ENCODE measurements around the gene KATNAL1.

Gene KATNAL1

DNA sequence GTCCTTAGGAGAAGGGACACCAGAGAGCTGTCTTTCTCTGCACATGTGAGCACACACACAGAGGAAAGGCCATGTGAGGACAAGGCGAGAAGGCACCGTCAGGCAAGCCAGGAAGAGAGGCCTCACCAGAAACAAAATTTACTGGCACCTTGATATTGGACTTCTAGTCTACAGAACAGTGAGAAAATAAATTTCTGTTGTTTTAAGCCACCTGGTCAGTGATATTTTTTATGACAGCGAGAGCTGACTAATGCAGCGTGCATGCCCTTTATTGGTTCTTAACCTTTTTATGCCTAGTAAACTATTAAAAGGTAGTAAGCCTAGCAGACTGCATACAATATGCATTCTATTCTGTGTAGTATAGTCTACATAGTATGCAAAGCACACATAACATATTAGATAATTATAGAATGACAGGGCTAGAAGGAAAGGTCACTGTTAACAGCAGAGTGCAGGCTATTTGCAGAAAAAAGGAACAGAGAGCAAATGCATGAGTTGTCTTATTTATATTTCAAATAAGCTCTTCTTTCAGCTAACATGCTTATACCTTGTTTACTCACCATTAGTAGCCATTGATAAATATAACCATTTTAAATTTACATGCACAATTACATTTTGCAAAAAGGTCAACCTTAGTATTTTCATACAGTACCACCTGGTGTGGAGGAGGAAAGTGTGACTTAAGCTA, 25.2 kb upstream of the KATNAL1 start:
- no peak for DNase-seq (ENCODE audit: low read depth)

- DNase-seq (ENCODE audit: low read depth) = no peak
Observed at GRCh38 chr13:30331331-30331771, 24.0 kb upstream of the KATNAL1 start.

DNA sequence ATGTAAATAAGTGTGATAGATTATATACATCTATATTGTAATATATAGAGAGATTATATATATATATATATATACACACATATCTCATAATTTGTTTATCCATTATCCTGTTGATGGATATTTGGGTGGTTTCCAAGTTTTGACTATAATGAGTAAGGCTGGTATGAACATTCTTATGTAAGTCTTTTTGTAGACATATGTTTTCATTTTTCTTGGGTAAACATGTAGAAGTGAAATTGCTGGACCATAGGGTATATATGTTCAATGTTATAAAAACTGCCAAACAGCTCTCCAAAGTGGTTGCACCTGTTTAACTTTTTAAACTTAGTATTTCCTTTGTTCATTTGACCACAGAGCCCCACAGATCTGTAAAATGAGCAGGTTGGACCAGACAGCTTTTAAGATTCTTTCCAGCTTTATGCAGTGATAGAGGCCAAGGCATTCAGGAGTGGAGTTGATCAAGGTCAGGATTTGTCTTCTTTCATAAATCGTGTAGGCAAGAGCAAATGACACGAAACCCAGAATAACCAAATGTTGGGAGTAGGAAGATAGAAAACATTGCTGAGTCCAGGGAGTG, 21.7 kb upstream of the KATNAL1 start:
- no peak for DNase-seq (ENCODE audit: low read depth)

DNA sequence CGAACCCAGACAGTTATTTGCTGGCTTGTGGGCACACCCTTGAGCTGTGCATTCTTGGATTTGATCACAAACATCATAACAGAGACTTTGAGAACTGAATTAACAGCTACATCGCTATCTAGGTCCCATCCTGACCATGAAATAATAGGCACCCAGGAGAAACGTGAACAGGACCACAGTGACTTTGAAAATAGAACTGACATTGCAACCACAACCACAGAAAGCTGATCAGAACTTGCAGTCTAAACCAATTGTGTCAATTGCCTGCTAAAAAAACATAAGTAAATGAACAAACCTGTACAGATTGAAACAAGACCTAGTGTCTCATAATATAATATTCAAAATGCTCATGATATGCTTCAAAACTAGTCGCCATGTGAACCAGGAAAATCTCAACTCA, 18.3 kb upstream of the KATNAL1 start:
- DNase-seq (ENCODE audit: low read depth) = no peak

DNA sequence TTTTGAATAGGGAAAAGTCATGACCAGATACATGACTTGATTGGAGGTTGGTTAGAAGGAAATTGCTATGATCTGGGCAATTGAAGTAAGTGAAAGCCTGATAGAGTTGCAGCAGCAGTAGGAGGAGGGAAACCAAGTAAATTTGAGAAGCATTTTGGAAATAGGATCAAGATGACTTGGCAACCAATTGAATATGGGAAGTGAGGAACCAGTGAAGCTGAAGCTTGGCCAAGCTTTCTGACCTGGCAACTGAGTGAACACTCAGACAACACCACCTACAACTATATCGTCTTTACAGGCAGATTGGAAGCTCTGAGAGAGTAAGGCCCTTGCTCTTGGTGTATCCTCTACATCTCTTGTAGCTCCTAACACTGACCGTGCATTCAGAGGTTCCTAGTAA, 16.2 kb upstream of the KATNAL1 start:
- no peak for DNase-seq (ENCODE audit: low read depth)

GRCh38 chr13:30322428-30322827, 15.1 kb upstream of the KATNAL1 start:
- DNase-seq (ENCODE audit: low read depth) = no peak

DNA sequence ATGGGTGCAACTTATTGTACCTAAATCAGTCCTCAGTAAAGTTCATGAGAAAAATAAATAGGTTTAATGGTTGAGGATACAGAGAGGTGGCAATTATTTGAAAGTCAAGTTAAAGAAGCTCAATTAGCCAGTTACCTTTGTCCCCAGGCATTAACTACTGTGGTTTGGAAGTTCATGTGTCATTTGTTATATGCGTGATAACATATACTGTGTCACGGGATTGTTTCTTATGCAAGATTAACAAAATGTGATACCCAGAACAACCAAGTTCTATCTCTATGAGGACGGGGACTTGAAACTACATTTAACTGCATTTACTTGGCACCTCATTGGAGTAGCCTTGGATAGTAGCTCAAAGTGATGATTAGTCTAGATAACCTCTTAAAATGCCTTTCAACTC, 13.9 kb upstream of the KATNAL1 start:
- no peak for DNase-seq (ENCODE audit: low read depth)

DNA sequence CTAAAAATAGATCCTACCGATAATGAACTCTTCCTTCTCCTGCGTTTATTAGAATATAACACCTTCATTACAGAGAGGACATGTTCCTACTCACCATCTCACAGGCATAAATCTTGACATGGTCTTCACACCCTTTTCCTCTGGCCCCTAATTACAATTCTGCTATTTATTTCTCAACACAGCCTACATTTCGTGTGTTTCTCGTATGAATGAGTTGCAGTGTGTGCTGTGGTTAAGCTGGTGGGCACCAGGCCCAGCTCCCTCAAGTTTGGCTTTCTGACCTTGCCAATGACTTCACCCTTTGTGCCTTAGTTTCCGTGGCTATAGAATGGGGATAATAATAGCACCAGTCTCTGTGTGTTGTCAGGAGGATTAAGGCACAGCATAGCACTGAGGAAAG, 12.3 kb upstream of the KATNAL1 start:
- DNase-seq (ENCODE audit: low read depth) = no peak

DNA sequence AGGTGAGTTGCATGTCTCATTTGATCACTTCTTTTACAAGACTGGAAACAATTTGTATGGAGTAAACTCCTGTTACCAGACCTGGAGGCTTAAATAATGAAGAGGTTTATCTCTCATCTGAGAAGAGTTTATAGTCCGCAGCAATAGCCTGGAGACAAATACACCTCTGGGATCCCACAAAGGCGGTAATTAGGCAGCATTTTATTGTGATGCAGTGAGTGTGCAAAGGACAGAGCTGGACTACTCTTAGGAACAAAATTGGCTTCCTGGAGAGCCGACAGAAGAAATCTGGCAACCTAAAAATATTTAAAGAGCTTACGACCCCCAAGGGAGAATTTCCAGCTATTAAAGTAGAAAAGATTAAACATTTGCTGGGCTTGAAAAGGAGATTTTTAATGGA, 11.8 kb upstream of the KATNAL1 start:
- DNase-seq (ENCODE audit: low read depth) = no peak

DNA sequence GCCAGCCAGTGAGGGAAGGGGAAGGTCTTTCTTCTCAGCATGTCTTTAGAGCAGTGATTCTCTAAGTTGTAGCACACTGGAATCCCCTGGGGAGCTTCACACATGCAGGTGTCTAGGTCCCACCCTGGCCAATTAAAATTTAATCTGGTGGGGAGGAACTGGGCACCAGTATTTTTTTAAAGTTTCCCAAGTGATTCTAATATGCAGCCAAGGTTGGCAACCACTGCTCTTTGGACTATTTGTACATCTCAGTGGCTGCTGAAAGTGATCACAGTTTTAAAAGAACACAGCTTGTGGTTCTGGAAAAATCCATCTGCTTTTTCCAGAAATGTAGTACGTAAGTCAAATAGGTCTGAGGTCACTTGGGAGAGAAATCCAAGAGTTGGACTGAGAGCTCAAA, 10.7 kb upstream of the KATNAL1 start:
- DNase-seq (ENCODE audit: low read depth) = no peak

GRCh38 chr13:30314562-30314961, 7.2 kb upstream of the KATNAL1 start:
- DNase-seq (ENCODE audit: low read depth) = no peak

DNA sequence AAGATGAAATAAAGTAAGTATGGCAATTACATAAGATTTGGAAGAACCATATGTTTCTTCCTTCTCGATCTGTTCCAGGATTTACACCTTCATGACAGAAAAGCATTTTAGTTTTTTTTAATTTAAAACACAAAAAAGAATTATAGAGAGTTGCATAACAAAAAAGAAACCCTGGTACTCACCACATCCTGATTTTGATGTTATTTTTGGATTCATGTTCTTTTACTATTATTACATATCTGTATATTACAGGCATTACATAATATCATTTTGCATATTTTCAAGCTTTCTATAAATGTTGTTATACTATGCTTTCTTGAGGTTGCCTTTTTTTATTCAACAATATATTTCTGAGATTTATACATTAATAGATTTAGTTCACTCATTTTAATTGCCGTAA, 6.7 kb upstream of the KATNAL1 start:
- no peak for DNase-seq (ENCODE audit: low read depth)

GRCh38 chr13:30313311-30313710, 6.0 kb upstream of the KATNAL1 start:
- no peak for DNase-seq (ENCODE audit: low read depth)

- no peak for DNase-seq (ENCODE audit: low read depth)
Observed at GRCh38 chr13:30312904-30313303, 5.6 kb upstream of the KATNAL1 start.

GRCh38 chr13:30308548-30308947, 1.2 kb upstream of the KATNAL1 start:
- no peak for DNase-seq (ENCODE audit: low read depth)

- DNase-seq (ENCODE audit: low read depth) = no peak
Observed at GRCh38 chr13:30307971-30308290, 580 bp upstream of the KATNAL1 start.

DNA sequence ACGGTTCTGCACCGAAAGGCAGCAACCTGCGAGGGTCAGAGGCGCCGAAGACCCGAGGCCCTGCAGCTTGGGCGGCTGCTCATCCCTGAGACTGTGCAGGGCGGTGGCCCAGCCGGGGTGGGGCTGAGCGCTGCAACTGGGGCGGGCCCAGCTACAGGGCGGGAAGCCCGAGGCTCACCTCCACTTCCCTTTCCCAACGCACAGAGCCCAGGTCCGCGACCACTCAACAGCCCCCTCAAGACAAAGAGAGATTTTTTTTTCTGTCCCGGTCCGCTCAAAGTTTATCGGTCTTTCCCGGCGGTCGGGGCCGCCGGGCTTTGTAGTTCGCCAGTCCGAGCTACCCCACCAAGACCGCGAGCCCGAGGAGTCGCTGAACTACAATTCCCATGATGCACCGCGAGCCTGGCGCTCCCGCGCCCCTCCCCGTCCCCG, 573 bp downstream of the KATNAL1 start:
- peak; percentile 80 for DNase-seq (ENCODE audit: low read depth)

DNA sequence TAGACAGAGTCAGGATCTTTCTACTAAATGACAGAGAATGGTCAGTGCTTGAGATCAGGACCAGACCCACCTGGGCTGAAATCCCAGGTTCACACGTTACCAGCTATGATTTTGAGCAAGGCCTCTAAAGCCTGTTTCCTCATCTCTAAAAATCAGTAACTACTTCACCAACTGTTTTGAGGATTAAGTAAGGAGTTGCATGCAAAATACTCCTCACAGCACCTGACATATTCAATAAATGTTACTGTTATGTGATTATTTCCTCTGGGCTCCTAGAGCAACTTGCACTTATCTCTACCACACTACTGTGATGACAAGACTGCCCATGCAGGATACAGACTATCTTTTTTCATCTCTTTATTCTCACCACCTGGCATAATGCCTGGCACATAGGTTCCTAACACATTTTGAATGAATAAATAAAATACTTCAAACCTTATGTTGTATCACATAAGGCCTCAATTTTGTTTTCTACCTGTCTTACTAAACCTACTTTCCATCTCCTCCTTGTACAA, 1.8 kb downstream of the KATNAL1 start:
- no peak for DNase-seq (ENCODE audit: low read depth)

DNA sequence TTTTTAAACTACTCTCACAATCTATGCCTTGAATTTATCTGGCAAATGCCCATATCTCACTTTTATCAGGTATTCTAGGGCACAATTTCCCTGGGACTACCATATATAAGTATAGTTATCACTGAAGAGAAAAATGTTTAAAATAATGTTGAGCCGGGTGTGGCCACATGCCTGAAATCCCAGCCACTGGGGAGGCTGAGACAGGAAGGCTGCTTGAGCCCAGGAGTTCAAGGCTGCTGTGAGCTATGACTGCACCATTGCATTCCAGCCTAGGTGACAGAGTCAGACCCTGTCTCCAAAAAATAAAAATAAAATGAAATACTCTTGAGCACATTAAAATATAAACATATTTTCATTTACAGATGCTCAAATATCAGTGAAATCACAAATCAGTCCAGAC, 4.1 kb downstream of the KATNAL1 start:
- DNase-seq (ENCODE audit: low read depth) = no peak

- no peak for DNase-seq (ENCODE audit: low read depth)
Observed at GRCh38 chr13:30301827-30302226, 5.5 kb downstream of the KATNAL1 start.

DNA sequence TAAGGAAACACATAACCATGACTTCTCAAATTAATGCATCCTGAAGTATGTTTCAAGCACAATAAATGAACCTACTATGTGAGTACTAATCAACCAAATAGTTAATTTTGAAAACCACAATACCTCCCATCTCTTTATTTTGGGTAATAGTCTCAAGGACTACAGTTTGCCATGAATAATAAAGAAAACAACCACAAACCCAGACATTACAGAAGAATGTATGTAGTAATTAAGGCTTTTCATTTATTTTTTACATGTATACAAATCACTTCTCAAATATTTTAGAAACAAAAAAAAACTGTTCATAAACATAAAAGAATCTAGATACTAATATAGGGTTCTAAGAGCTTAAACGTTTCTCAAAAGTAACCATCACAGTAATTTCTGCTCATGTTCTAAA, 6.8 kb downstream of the KATNAL1 start:
- no peak for DNase-seq (ENCODE audit: low read depth)

- DNase-seq (ENCODE audit: low read depth) = no peak
Observed at GRCh38 chr13:30299786-30300185, 7.6 kb downstream of the KATNAL1 start.

GRCh38 chr13:30295116-30295515, 12.2 kb downstream of the KATNAL1 start:
- DNase-seq (ENCODE audit: low read depth) = no peak

- no peak for DNase-seq (ENCODE audit: low read depth)
Observed at GRCh38 chr13:30294004-30294403, 13.3 kb downstream of the KATNAL1 start.

All from stimulated activated CD8-positive, alpha-beta memory T cell treated with anti-CD3 and anti-CD28 coated beads, Interleukin-15, amount 100 ng/mL, for 24 hours (primary cell).